ENCODE data around the gene ZSWIM4. TPM values are rescaled to one million over a fixed set of nuclear protein-coding genes. Genes with fewer than 3 reads are reported as not detected.
A peak's percentile ranks its signal among the peaks of the same experiment; 100 is the strongest.

ZSWIM4 gene
- total and polyA plus RNA-seq, 2 of the 13 experiments (the other 11 are each of a cell fraction or from before 2014, with no cell fraction given) = 0.33 to 0.86 TPM

GRCh38 chr19:13795595-13796300 lies 505 bp downstream of the ZSWIM4 start:
- FAIRE-seq = no peak
- Histone ChIP-seq H3K79me2 (ENCODE audit: insufficient read depth, low read length) (peaks cover 2% of the 10 kb centered on the region), H3K9ac (ENCODE audit: insufficient read depth, low read depth, low read length) (peak overlapping the region; percentile 66), H3K4me2 (ENCODE audit: low read depth, low read length) (peak overlapping the region; percentile 95), H3K4me1 (ENCODE audit: insufficient read depth, low read length) (peaks cover 31% of the 10 kb centered on the region), H3K9me3 (ENCODE audit: low read length) (no peaks in the 10 kb centered on the region), H3K36me3 (replicated peaks in 1 of 2; ENCODE audit: control insufficient read depth in 1 of 2, insufficient read depth in 2 of 2, low read length in 2 of 2) (no peaks in the 10 kb centered on the region), H3K4me3 (replicated peaks in 1 of 3; ENCODE audit: insufficient read depth in 1 of 3, low read depth in 2 of 3, low read length in 3 of 3) (peak overlapping the region; percentile 70 to 78 (median 77)), H2AFZ (ENCODE audit: low read length) (no peak overlapping the region), H4K20me1 (ENCODE audit: insufficient read depth, low read length) (no peaks in the 10 kb centered on the region), H3K27ac (ENCODE audit: extremely low read length, insufficient read depth, low read length) (no peak overlapping the region), H3K27me3 (ENCODE audit: control insufficient read depth in 1 of 2, insufficient read depth in 2 of 2, low read length in 2 of 2) (no peaks in the 10 kb centered on the region)
- ChIA-PET POLR2A (interaction anchor here (0.6 to 3.5 kb wide), 13 partner anchors 9 to 631 kb away, joined by 3 to 19 read pairs (median 5); partner anchors contain the start of genes ASF1B and C19orf53), CTCF (ENCODE audit: low intra/inter-chr PET ratio, low total read pairs) (no interaction called here)
- no peak for DNase-seq (ENCODE audit: low spot score)
- intact Hi-C loops (cut with micrococcal nuclease; ENCODE audit: unreplicated experiment) (loop anchor here (5.0 kb wide), 1 partner anchor 37 kb away; no protein-coding TSS in a partner anchor), in situ Hi-C loops (cut with HindIII; ENCODE audit: extremely low pct_ligation_motif_present, low pct_unique_long_range_greater_than_20kb) (no loop called here)
- no peak; the same call in 2 of the 3 replicates for ATAC-seq
- WGBS (ENCODE audit: low lambda C conversion rate) = 48% methylated on average over 9 of the region's 42 CpGs
- no peak for TF ChIP-seq THAP7 (CRISPR knock-in tag; IDR thresholded peaks at IDR 0.05)
- no peak for TF ChIP-seq NFIC (IDR thresholded peaks at IDR 0.05; ENCODE audit: low read length)
- TF ChIP-seq NR2F2 (IDR thresholded peaks at IDR 0.05; ENCODE audit: borderline replicate concordance, low read depth) = no peak
- TF ChIP-seq PATZ1 (CRISPR knock-in tag; IDR thresholded peaks at IDR 0.05) = 0 out of 2 replicates have a peak, but pooled peaks have one; percentile 6
- no peak for TF ChIP-seq GLMP (CRISPR knock-in tag; IDR thresholded peaks at IDR 0.05; ENCODE audit: borderline replicate concordance)
- no peak for TF ChIP-seq RARA (CRISPR knock-in tag; IDR thresholded peaks at IDR 0.05)
- no peak for TF ChIP-seq NFE2L2 (IDR thresholded peaks at IDR 0.05; ENCODE audit: low read length)
- no peak for TF ChIP-seq ARHGAP35 (CRISPR knock-in tag; IDR thresholded peaks at IDR 0.05; ENCODE audit: borderline replicate concordance)
- TF ChIP-seq ZSCAN30 (CRISPR knock-in tag; IDR thresholded peaks at IDR 0.05) = no peak
- TF ChIP-seq TEAD3 (CRISPR knock-in tag; optimal IDR thresholded peaks at IDR 0.05; ENCODE audit: borderline replicate concordance) = no peak
- no peak for TF ChIP-seq RBM39 (IDR thresholded peaks at IDR 0.05; ENCODE audit: low read depth, low read length, poor library complexity, severe bottlenecking)
- TF ChIP-seq ZNF652 (CRISPR knock-in tag; IDR thresholded peaks at IDR 0.05; ENCODE audit: borderline replicate concordance, low read depth) = no peak
- TF ChIP-seq ZNF7 (CRISPR knock-in tag; IDR thresholded peaks at IDR 0.05) = no peak
- peak; percentile 36 for TF ChIP-seq HNRNPK (IDR thresholded peaks at IDR 0.05; ENCODE audit: low read depth, low read length, poor library complexity, severe bottlenecking)
- TF ChIP-seq SPEN (CRISPR knock-in tag; IDR thresholded peaks at IDR 0.05; ENCODE audit: low read depth) = no peak
- no TSS peak for BruUV-seq (replicated peaks)
